ENCODE results near the gene DNAH7. TPM values are rescaled to one million over a fixed set of nuclear protein-coding genes. Genes with fewer than 3 reads are reported as not detected.

The DNAH7 gene
- total and polyA plus RNA-seq, 2 experiments from 2014 or later, result 0.35 to 1.1 TPM

GRCh38 chr2:195985741-195986140 lies 82.9 kb downstream of the DNAH7 start:
- H3K4me3 Mint-ChIP-seq, result no peak overlapping the region
- peak overlapping the region; percentile 39; the same call in 1 of the 2 replicates for H2AFZ ChIP-seq
- H3K4me1 Mint-ChIP-seq, result peaks cover 2% of the 10 kb centered on the region; the same call in 1 of the 3 replicates
- H3K4me3 ChIP-seq, result no peak overlapping the region
- no peak overlapping the region for H3K4me2 ChIP-seq
- H3K27me3 Mint-ChIP-seq (ENCODE audit: insufficient read depth, low read depth, poor library complexity), result no peaks in the 10 kb centered on the region
- no peaks in the 10 kb centered on the region for H3K36me3 Mint-ChIP-seq (ENCODE audit: low read depth)
- H3K9me3 Mint-ChIP-seq, result no peaks in the 10 kb centered on the region
- no peaks in the 10 kb centered on the region; the same call in 1 of the 2 replicates for H3K9me2 ChIP-seq (ENCODE audit: insufficient read depth)
- H3K36me3 ChIP-seq (ENCODE audit: insufficient read depth), result no peaks in the 10 kb centered on the region
- H3K4me1 ChIP-seq (ENCODE audit: insufficient read depth), result no peaks in the 10 kb centered on the region
- no peak for TF ChIP-seq JUNB (IDR thresholded peaks at IDR 0.05; ENCODE audit: unreplicated experiment)
- TF ChIP-seq STAT1 (IDR thresholded peaks at IDR 0.05; ENCODE audit: unreplicated experiment), result no peak
- no peak for TF ChIP-seq ZNF462 (CRISPR knock-in tag; IDR thresholded peaks at IDR 0.05)
- no peak for TF ChIP-seq ZNF114 (CRISPR knock-in tag; IDR thresholded peaks at IDR 0.05)
- no peak for TF ChIP-seq ETS1 (IDR thresholded peaks at IDR 0.05)
- TF ChIP-seq REST (IDR thresholded peaks at IDR 0.05; ENCODE audit: unreplicated experiment), result no peak
- TF ChIP-seq NANOG (IDR thresholded peaks at IDR 0.05; ENCODE audit: borderline replicate concordance), result no peak
- TF ChIP-seq EZH2 (IDR thresholded peaks at IDR 0.05; ENCODE audit: low read depth, unreplicated experiment), result no peak
- no peak for TF ChIP-seq POLR2AphosphoS5 (IDR thresholded peaks at IDR 0.05; ENCODE audit: low read depth)
- TF ChIP-seq ZNF331 (CRISPR knock-in tag; IDR thresholded peaks at IDR 0.05; ENCODE audit: low read depth), result no peak
- TF ChIP-seq CREB1 (CRISPR knock-in tag; IDR thresholded peaks at IDR 0.05; ENCODE audit: low read depth), result no peak
- no peak for TF ChIP-seq CTCF (conservative IDR thresholded peaks at IDR 0.05; ENCODE audit: low read depth in 2 of 2)
- no peak for TF ChIP-seq EZH2phosphoT487 (IDR thresholded peaks at IDR 0.05; ENCODE audit: unreplicated experiment)
- H3K27ac ChIP-seq (ENCODE audit: low read depth), result no peak overlapping the region
- no peaks in the 10 kb centered on the region for H4K20me1 ChIP-seq (replicated peaks; ENCODE audit: insufficient read depth)
- no peaks in the 10 kb centered on the region for H3F3A ChIP-seq (replicated peaks; ENCODE audit: low read depth)
- no peak for ATAC-seq
- no peaks in the 10 kb centered on the region for H3K79me2 ChIP-seq (replicated peaks; ENCODE audit: insufficient read depth)
- H3K27me3 ChIP-seq (ENCODE audit: insufficient read depth), result no peaks in the 10 kb centered on the region
- no peak overlapping the region for H3K27ac Mint-ChIP-seq
- no peak for DNase-seq (ENCODE audit: low spot score)
